Measurements from ENCODE around the gene PEPD. TPM values are rescaled to one million over a fixed set of nuclear protein-coding genes. Genes with fewer than 3 reads are reported as not detected.

Gene PEPD
- total RNA-seq, 4 donors from 2014 or later: 58.9 to 81.0 (median 70.7) TPM

DNA sequence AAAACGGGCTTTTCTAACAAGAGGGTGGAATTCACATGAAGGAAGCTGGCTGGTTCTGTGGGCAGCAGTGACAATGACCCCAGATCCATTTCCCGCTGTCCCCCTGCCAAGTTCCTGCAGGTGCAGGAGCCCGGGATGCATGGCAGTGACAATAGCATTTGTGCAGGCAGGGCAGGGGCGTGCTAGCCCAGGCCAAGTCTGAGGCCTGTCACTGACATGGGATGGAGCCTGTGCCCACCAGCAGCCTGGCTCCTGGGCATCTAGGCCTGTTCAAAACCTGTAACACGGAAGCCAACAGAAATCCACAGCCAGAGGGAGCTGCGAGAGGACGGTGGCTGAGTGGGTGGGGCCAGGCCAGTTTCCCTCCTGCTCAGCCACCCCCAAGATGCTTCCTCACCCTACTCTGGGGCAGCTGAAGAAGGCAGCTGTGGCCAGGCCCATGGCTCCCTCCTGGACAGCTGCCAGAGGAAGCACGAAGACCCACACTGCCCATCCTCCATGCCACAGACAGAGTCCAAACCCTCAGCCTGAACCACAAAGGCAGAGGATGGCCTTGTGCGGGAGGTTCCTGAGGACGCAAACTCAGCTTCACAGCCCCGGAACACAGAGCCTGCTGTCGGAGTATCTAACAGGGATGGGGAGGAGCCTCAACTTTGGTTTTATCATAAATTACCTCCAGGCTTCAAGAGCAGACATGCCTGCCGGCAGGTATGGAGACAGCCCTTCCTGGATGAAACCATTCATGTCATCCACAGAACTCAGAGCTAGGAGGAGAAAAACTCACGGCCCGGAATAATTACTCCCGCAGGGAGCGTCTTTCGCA, 74.0 kb downstream of the PEPD start:
- WGBS, 2 donors: 68 to 84% methylated on average over 18 of the region's 18 CpGs

DNA sequence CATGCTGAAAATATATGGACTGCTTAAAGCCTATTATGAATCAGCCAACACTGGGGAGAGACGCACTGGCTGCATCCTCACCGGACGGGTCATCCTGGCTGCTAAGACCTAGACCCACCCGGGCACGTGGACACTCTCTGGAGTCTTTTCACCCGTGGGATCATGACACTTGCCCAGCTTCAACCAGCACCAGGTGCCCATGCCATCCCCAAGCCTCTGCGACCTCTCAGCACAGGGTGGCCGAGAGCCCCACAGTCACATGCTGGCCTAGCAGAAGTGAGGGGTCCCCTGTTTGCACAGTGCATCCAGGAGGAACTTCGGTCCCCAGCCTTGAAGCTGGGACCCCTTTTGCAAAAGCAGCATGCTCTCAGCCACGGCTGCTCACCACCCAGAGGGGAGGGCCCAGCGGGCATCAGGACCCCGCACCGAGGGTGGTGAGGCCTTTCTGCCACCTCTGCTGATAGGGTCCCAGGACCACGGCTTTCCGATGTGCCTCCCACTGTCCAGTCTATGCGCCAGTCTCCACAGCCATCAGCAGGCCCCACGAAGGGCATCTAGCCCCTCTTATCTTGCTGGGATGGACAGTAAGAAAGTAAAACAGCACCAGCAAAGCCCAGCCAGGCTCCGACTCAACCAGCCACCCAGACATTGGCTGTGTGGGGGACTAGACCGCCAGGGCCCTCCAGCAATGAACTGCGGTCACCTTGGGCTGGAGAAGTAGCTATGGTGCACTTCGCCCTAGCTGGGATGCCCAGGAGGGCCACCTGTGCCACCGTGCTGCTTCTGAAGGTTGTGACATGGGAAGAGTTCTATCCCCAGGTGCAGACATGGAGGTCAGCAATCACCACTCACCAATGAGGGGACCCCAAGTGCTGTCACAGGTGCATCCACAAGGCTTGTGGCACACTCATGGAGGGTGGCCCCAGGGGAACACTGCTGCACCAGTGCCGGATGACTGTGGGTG, 75.0 kb downstream of the PEPD start:
- WGBS, 2 donors: 87 to 94% methylated on average over 12 to 19 of the region's 23 CpGs
- H3K4me3 ChIP-seq (ENCODE audit: low read depth, poor library complexity, severe bottlenecking): no peak overlapping the region
- TF ChIP-seq POLR2A (IDR thresholded peaks at IDR 0.05): no peak
- TF ChIP-seq, protein P1, sequence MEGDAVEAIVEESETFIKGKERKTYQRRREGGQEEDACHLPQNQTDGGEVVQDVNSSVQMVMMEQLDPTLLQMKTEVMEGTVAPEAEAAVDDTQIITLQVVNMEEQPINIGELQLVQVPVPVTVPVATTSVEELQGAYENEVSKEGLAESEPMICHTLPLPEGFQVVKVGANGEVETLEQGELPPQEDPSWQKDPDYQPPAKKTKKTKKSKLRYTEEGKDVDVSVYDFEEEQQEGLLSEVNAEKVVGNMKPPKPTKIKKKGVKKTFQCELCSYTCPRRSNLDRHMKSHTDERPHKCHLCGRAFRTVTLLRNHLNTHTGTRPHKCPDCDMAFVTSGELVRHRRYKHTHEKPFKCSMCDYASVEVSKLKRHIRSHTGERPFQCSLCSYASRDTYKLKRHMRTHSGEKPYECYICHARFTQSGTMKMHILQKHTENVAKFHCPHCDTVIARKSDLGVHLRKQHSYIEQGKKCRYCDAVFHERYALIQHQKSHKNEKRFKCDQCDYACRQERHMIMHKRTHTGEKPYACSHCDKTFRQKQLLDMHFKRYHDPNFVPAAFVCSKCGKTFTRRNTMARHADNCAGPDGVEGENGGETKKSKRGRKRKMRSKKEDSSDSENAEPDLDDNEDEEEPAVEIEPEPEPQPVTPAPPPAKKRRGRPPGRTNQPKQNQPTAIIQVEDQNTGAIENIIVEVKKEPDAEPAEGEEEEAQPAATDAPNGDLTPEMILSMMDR (IDR thresholded peaks at IDR 0.05): no peak
- intact Hi-C loops (cut with DNase I; ENCODE audit: low total_unique reads): no loop called here
- peak in 1 of 2 donors; percentile 76 for DNase-seq (ENCODE audit: low spot score in 2 of 2)

More for the DNA sequence above, 74.0 kb downstream of the PEPD start:
- no peak for TF ChIP-seq POLR2A (IDR thresholded peaks at IDR 0.05)
- TF ChIP-seq, protein P1 (IDR thresholded peaks at IDR 0.05): no peak
- no peak overlapping the region for H3K4me3 ChIP-seq (ENCODE audit: low read depth, poor library complexity, severe bottlenecking)
- intact Hi-C loops (cut with DNase I; ENCODE audit: low total_unique reads): no loop called here
- peak in 1 of 2 donors; percentile 74 for DNase-seq (ENCODE audit: low spot score in 2 of 2)

DNA sequence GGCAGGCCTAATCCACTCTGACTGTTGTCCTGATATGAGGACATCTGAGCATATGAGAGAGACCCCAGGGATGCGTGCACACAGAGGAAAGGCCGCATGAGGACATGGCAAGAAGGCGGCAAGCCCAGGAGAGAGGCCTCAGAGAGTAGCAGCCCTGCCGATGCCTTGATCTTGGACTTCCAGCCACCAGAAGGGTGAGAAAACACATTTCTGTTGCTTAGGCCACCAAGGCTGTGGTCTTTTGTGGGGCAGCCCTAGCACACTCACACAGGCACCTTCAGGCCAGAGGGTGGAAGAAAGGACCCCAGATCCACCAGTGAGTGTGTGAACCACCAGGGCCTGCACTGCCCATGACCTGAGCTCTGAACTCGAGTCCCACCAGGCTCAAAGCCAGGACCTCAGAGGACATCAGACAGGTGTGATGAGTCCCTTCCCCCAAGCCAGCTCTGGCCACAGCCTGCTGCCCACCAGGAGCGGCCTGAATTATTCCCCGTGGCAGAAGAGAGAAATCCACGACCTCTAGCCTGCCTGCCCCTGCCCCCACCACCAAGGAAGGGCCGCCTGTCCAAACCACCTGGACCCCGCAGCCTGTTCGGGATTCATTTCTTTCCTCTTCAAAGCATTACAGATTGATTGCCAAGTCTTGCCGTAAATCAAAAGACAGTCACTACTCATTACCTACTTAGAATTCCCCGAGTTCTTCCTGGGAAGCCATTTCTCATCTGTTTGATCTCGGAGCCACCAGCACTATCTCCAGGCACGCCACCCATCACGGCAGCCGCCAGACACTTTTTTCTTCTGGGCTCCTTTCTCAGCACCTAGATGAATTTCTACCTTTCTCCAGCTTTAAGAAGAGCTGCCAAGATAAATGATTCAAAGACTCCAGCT, 75.9 kb downstream of the PEPD start:
- WGBS, 2 donors: 84 to 87% methylated on average over 16 to 17 of the region's 17 CpGs
- TF ChIP-seq POLR2A (IDR thresholded peaks at IDR 0.05): no peak
- TF ChIP-seq, protein P1 (IDR thresholded peaks at IDR 0.05): no peak
- DNase-seq (ENCODE audit: low spot score in 2 of 2): peak in 1 of 2 donors; percentile 85
- H3K4me3 ChIP-seq (ENCODE audit: low read depth, poor library complexity, severe bottlenecking): no peak overlapping the region
- intact Hi-C loops (cut with DNase I; ENCODE audit: low total_unique reads): no loop called here

DNA sequence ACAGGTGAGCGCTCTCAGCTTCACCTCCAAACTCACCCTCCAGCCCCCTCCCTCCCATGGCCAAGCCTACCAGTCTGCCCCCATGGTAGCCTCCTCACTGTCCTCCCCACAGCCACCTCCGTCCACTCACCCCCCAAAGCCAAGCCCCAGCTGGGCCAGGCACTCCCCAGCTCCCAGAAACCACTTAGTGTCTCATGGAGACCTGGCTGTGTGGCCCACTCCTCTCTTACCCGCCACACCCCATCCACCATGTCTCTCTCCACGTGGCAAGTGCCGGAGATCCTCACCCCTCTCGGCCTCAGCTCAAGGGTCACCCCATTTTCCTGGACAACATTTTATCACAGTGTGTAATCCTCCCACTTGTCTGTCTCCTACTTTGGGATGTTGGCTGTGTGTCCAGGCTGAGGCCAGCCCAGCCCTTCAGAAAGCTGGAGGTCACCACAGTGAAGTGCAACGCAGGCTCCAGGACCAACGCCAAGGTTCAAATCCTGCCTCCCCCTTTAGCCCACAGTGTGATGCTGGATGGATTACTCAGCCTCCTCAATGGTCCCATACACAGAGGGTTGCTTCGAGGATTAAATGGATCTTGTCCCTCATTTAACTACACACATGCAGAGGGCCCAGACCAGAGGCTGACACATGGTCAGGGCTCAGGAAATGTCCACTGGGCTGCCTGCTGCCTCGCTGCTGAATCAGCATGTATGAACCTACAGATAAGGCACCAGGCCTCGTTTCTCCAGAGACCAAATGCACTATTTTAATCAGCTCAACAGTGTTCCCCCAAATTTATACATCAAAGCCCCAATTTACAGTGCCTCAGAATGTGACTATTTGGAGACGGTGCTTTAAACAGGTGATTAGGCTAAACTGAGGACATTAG, 76.8 kb downstream of the PEPD start:
- no peak for TF ChIP-seq POLR2A (IDR thresholded peaks at IDR 0.05)
- TF ChIP-seq, protein P1 (IDR thresholded peaks at IDR 0.05): no peak
- WGBS, 2 donors: 93% methylated on average over 12 of the region's 12 CpGs
- H3K4me3 ChIP-seq (ENCODE audit: low read depth, poor library complexity, severe bottlenecking): no peak overlapping the region
- peak in 1 of 2 donors; percentile 71 for DNase-seq (ENCODE audit: low spot score in 2 of 2)
- intact Hi-C loops (cut with DNase I; ENCODE audit: low total_unique reads): no loop called here
